ENCODE results near the gene ZEB2.

- TF ChIP-seq POLR2A (IDR thresholded peaks at IDR 0.05) (no peak), CTCF (IDR thresholded peaks at IDR 0.05) (no peak)
These were observed 142.0 kb downstream of the ZEB2 start for GRCh38 chr2:144377914-144378313.

Measured in uterus (tissue), 2 donors.